Suprapubic skin (tissue), 3 donors: ENCODE measurements around the gene ZDHHC12.

Experiments
- CTCF ChIP-seq, 2 donors: fragments of 200-600 bp in 1 of 2; fragments of 450-650 bp in 1 of 2; sonication (generic) in 1 of 2; IDR thresholded peaks; one replicate each; pipeline ENCODE4 v1.5.1; 2016 to 2019; ENCODE audit warnings: antibody characterized with exemption in 2 of 2, mild to moderate bottlenecking in 1 of 2, moderate library complexity in 1 of 2
- POLR2A ChIP-seq, 2 donors: fragments of 450-650 bp; IDR thresholded peaks; one replicate each; pipeline ENCODE4 v1.6.1; 2017; ENCODE audit warnings: antibody characterized with exemption in 2 of 2, mild to moderate bottlenecking in 2 of 2, moderate library complexity in 2 of 2

GRCh38 chr9:128687453-128687852 is 36.5 kb downstream of the ZDHHC12 start:
- TF ChIP-seq CTCF (IDR thresholded peaks at IDR 0.05), result no peak
- TF ChIP-seq POLR2A (IDR thresholded peaks at IDR 0.05), result no peak
